Natural killer cell (primary cell): Measurements from ENCODE around the gene FLRT2. TPM values are rescaled to one million over a fixed set of nuclear protein-coding genes. Genes with fewer than 3 reads are reported as not detected.

Experiments
- ATAC-seq, 3 donors: fragments of 150-1000 bp in 2 of 3; fragments of 200-7000 bp in 1 of 3; cut with Tn5 transposase; 1 replicate in 1 of 3; 2 replicates in 2 of 3; pipeline ENCODE4 v1.10.0; 2021; ENCODE audit warnings: mild to moderate bottlenecking in 2 of 3, moderate library complexity in 2 of 3
- DNase-seq, 2 donors: peaks; one replicate each; pipeline versions ENCODE4 v3.0.0 to v3.0.0-alpha.2; 2013 to 2021; ENCODE audit warnings: mixed read lengths in 1 of 2
- H3K27ac ChIP-seq: one replicate; pipeline ENCODE4 v1.5.1; 2013; ENCODE audit warnings: mild to moderate bottlenecking, low read length
- H3K27me3 ChIP-seq: one replicate; pipeline ENCODE4 v1.6.1; 2013; ENCODE audit warnings: low read length; ENCODE audit not compliant: control insufficient read depth, insufficient read depth
- H3K36me3 ChIP-seq: one replicate; pipeline ENCODE4 v1.6.1; 2013; ENCODE audit warnings: low read length; ENCODE audit not compliant: control insufficient read depth, insufficient read depth
- H3K4me1 ChIP-seq: one replicate; pipeline ENCODE4 v1.6.1; 2013; ENCODE audit warnings: low read length; ENCODE audit not compliant: control insufficient read depth, insufficient read depth
- H3K4me3 ChIP-seq: one replicate; pipeline ENCODE4 v1.5.1; 2013; ENCODE audit warnings: low read length
- H3K9me3 ChIP-seq: one replicate; pipeline ENCODE4 v1.6.1; 2013; ENCODE audit warnings: low read length; ENCODE audit not compliant: control insufficient read depth, insufficient read depth
- H3K27ac Mint-ChIP-seq, 2 donors: one replicate each; pipeline ENCODE4 v1.8.0; 2022; ENCODE audit warnings: mild to moderate bottlenecking in 2 of 2, mixed read lengths in 2 of 2, moderate library complexity in 1 of 2
- H3K27me3 Mint-ChIP-seq, 2 donors: one replicate each; pipeline ENCODE4 v1.8.0; 2022; ENCODE audit warnings: low read depth in 2 of 2, mixed read lengths in 2 of 2
- H3K36me3 Mint-ChIP-seq: one replicate; pipeline ENCODE4 v1.8.0; 2022; ENCODE audit warnings: mixed read lengths
- H3K4me1 Mint-ChIP-seq, 2 donors: one replicate each; pipeline ENCODE4 v1.8.0; 2022; ENCODE audit warnings: mixed read lengths in 2 of 2
- H3K4me3 Mint-ChIP-seq: one replicate; pipeline ENCODE4 v1.8.0; 2022; ENCODE audit warnings: mild to moderate bottlenecking, moderate library complexity, mixed read lengths
- H3K9me3 Mint-ChIP-seq, 2 donors: one replicate each; pipeline ENCODE4 v1.8.0; 2022; ENCODE audit warnings: mixed read lengths in 2 of 2
- CTCF ChIP-seq: fragments of 200-600 bp; IDR thresholded peaks from one replicate; pipeline ENCODE4 v1.8.0; 2022; ENCODE audit warnings: antibody characterized with exemption
- WGBS: methylation state at CpG from one replicate; pipeline ENCODE4 v1.1.7; 2013; ENCODE audit warnings: missing lambda C conversion rate; ENCODE audit not compliant: insufficient coverage; 5-methylcytosine and 5-hydroxymethylcytosine counted together
- intact Hi-C: fragments of 100-400 bp; cut with micrococcal nuclease; formaldehyde crosslinking; loops from one replicate; pipeline ENCODE4 v1.14.2; 2022
- total RNA-seq, 4 donors: library from RNA; stranded (reverse); fragments of 120-200 nt in 1 of 4; gene quantifications; one replicate each; pipeline versions ENCODE4 v1.2.3 to v1.2.4, GENCODE V29; 2013 to 2022

FLRT2 gene
- total RNA-seq, 3 donors from 2014 or later (not counting 1 experiment from before 2014, with no cell fraction given): not detected

GRCh38 chr14:85556267-85556666 lies 26.3 kb downstream of the FLRT2 start:
- H3K9me3 ChIP-seq: no peaks in the 10 kb centered on the region
- no peaks in the 10 kb centered on the region for H3K9me3 Mint-ChIP-seq
- H3K36me3 ChIP-seq: no peaks in the 10 kb centered on the region
- WGBS: 100% methylated on average over 1 of the region's 1 CpG
- no peak overlapping the region for H3K27ac Mint-ChIP-seq
- peaks cover 0 to 2% of the 10 kb centered on the region in 2 donors for H3K27me3 Mint-ChIP-seq
- no peak overlapping the region for H3K4me3 Mint-ChIP-seq
- H3K27me3 ChIP-seq: no peaks in the 10 kb centered on the region
- TF ChIP-seq CTCF: no peak
- no peaks in the 10 kb centered on the region for H3K4me1 Mint-ChIP-seq
- intact Hi-C loops: no loop called here
- ATAC-seq: no peak
- no peak overlapping the region for H3K27ac ChIP-seq
- no peaks in the 10 kb centered on the region for H3K36me3 Mint-ChIP-seq
- no peaks in the 10 kb centered on the region for H3K4me1 ChIP-seq
- DNase-seq: no peak
- H3K4me3 ChIP-seq: no peak overlapping the region

GRCh38 chr14:85558505-85558904 lies 28.6 kb downstream of the FLRT2 start:
- Histone ChIP-seq H3K9me3 (no peaks in the 10 kb centered on the region), H3K27ac (no peak overlapping the region), H3K27me3 (no peaks in the 10 kb centered on the region), H3K4me3 (no peak overlapping the region), H3K36me3 (no peaks in the 10 kb centered on the region), H3K4me1 (no peaks in the 10 kb centered on the region)
- DNase-seq: no peak
- WGBS: 70% methylated on average over 2 of the region's 2 CpGs
- Mint-ChIP-seq H3K4me1 (no peaks in the 10 kb centered on the region), H3K36me3 (no peaks in the 10 kb centered on the region), H3K9me3 (no peaks in the 10 kb centered on the region), H3K27ac (no peak overlapping the region), H3K4me3 (no peak overlapping the region), H3K27me3 (peaks cover 0 to under 1% of the 10 kb centered on the region in 2 donors)
- ATAC-seq: no peak
- intact Hi-C loops: no loop called here
- TF ChIP-seq CTCF: no peak

GRCh38 chr14:85562630-85563029 lies 32.7 kb downstream of the FLRT2 start:
- no peaks in the 10 kb centered on the region for H3K27me3 ChIP-seq
- Mint-ChIP-seq H3K36me3 (no peaks in the 10 kb centered on the region), H3K27ac (no peak overlapping the region), H3K4me3 (no peak overlapping the region), H3K27me3 (no peaks in the 10 kb centered on the region), H3K4me1 (no peaks in the 10 kb centered on the region), H3K9me3 (no peaks in the 10 kb centered on the region)
- no peaks in the 10 kb centered on the region for H3K9me3 ChIP-seq
- WGBS: 90% methylated on average over 5 of the region's 5 CpGs
- intact Hi-C loops: no loop called here
- no peak for TF ChIP-seq CTCF
- H3K36me3 ChIP-seq: no peaks in the 10 kb centered on the region
- H3K27ac ChIP-seq: no peak overlapping the region
- ATAC-seq (no peak), DNase-seq (no peak)
- no peaks in the 10 kb centered on the region for H3K4me1 ChIP-seq
- no peak overlapping the region for H3K4me3 ChIP-seq

- no peaks in the 10 kb centered on the region for H3K36me3 Mint-ChIP-seq
- ATAC-seq (no peak), DNase-seq (no peak)
- TF ChIP-seq CTCF: no peak
- no peaks in the 10 kb centered on the region for H3K36me3 ChIP-seq
- H3K4me1 ChIP-seq: no peaks in the 10 kb centered on the region
- H3K4me1 Mint-ChIP-seq: no peaks in the 10 kb centered on the region
- H3K4me3 Mint-ChIP-seq: no peak overlapping the region
- H3K27me3 ChIP-seq: no peaks in the 10 kb centered on the region
- 67% methylated on average over 1 of the region's 3 CpGs for WGBS
- intact Hi-C loops: no loop called here
- H3K9me3 ChIP-seq: no peaks in the 10 kb centered on the region
- no peaks in the 10 kb centered on the region for H3K27me3 Mint-ChIP-seq
- no peak overlapping the region for H3K27ac ChIP-seq
- no peak overlapping the region for H3K4me3 ChIP-seq
- H3K27ac Mint-ChIP-seq: no peak overlapping the region
- H3K9me3 Mint-ChIP-seq: no peaks in the 10 kb centered on the region
These were observed 35.0 kb downstream of the FLRT2 start for GRCh38 chr14:85564841-85565527.
